Nephron (organoid): Measurements from ENCODE around the gene EXO1.

Experiments used
- H3K27ac Mint-ChIP-seq, 3 experiments: 2 replicates each; pipeline ENCODE4 v1.8.0; 2020; ENCODE audit warnings: mixed read lengths in 3 of 3, mild to moderate bottlenecking in 2 of 3, moderate library complexity in 1 of 3
- H3K27me3 Mint-ChIP-seq: 2 replicates; pipeline ENCODE4 v1.8.0; 2021; ENCODE audit warnings: low read depth, mild to moderate bottlenecking, moderate library complexity, mixed read lengths
- H3K36me3 Mint-ChIP-seq: 2 replicates; pipeline ENCODE4 v1.8.0; 2020; ENCODE audit warnings: low read depth, mixed read lengths
- H3K4me1 Mint-ChIP-seq: 2 replicates; pipeline ENCODE4 v1.8.0; 2020; ENCODE audit warnings: mixed read lengths
- H3K4me3 Mint-ChIP-seq, 3 experiments: 2 replicates each; pipeline ENCODE4 v1.8.0; 2020; ENCODE audit warnings: mild to moderate bottlenecking in 3 of 3, mixed read lengths in 3 of 3, moderate library complexity in 2 of 3
- H3K9me3 Mint-ChIP-seq: 2 replicates; pipeline ENCODE4 v1.8.0; 2020; ENCODE audit warnings: mixed read lengths
- CTCF ChIP-seq, 3 experiments: fragments of 200-600 bp; sonication (generic); IDR thresholded peaks; one replicate each; pipeline ENCODE4 v1.5.0; 2021; ENCODE audit warnings: antibody characterized with exemption in 3 of 3; ENCODE audit not compliant: unreplicated experiment in 3 of 3

Gene EXO1

DNA sequence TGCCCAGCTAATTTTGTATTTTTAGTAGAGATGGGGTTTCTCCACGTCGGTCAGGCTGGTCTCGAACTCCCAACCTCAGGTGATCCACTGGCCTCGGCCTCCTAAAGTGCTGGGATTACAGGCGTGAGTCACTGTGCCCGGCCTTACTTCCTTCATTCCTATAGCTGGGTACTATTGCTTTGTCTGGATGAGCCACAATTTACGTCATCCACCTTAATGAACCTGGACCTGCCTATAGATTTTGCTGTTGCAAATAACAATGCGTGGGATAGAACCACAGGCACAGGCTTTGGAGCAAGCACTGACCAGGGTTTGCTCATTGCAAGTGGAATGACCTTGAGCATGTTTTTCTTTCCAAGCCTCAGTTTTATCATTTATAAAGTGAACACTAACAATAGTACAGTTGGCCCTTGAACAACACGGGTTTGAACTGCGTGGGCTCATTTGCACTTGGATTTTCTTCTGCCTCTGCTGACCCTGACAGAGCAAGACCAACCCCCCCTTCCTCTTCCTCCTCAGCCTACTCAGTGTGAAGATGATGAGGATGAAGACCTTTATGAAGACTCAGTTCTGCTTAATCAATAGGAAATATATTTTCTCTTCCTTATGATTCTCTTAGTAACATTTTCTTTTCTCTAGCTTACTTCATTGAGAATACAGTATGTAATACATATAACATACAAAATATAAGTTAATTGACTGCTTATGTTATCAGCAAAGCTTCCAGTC lies 76.2 kb downstream of the EXO1 start:
- Mint-ChIP-seq H3K4me1 (no peaks in the 10 kb centered on the region), H3K9me3 (no peaks in the 10 kb centered on the region), H3K27ac (no peak overlapping the region), H3K27me3 (no peaks in the 10 kb centered on the region), H3K36me3 (no peaks in the 10 kb centered on the region), H3K4me3 (no peak overlapping the region)
- no peak for TF ChIP-seq CTCF (IDR thresholded peaks at IDR 0.05; ENCODE audit: unreplicated experiment in 3 of 3)

- H3K36me3 Mint-ChIP-seq = no peaks in the 10 kb centered on the region
These were observed 78.1 kb downstream of the EXO1 start for GRCh38 chr1:241926141-241926540.

GRCh38 chr1:241927321-241927720 lies 79.3 kb downstream of the EXO1 start:
- no peaks in the 10 kb centered on the region for H3K4me1 Mint-ChIP-seq
- H3K4me3 Mint-ChIP-seq = no peak overlapping the region
- H3K36me3 Mint-ChIP-seq = no peaks in the 10 kb centered on the region
- H3K27ac Mint-ChIP-seq = no peak overlapping the region
- no peaks in the 10 kb centered on the region for H3K27me3 Mint-ChIP-seq
- H3K9me3 Mint-ChIP-seq = no peaks in the 10 kb centered on the region
- TF ChIP-seq CTCF (IDR thresholded peaks at IDR 0.05; ENCODE audit: unreplicated experiment in 3 of 3) = no peak

More at GRCh38 chr1:241926141-241926540, 78.1 kb downstream of the EXO1 start:
- no peaks in the 10 kb centered on the region for H3K9me3 Mint-ChIP-seq
- no peaks in the 10 kb centered on the region for H3K27me3 Mint-ChIP-seq
- TF ChIP-seq CTCF (IDR thresholded peaks at IDR 0.05; ENCODE audit: unreplicated experiment in 3 of 3) = no peak
- H3K27ac Mint-ChIP-seq = no peak overlapping the region
- no peaks in the 10 kb centered on the region for H3K4me1 Mint-ChIP-seq
- H3K4me3 Mint-ChIP-seq = no peak overlapping the region

DNA sequence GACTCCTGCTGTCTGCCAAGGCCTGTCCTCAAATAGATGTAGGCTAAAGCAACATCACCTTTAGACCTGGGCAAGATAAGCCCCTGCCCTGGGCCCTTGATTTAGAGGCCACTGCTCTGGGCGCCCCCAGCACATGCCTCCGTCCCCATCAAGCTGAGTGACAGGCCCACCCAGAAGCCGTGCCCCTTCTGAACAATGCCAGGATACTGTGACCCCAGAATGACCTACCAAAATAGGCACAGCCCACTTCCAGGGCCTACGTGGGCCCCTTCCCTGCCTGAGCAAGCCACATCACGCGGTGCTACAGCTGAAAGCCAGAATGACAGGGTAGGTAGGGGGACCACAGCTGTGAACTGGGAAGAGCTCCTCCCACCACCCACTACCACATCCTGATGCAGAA lies 84.8 kb downstream of the EXO1 start:
- TF ChIP-seq CTCF (IDR thresholded peaks at IDR 0.05; ENCODE audit: unreplicated experiment in 3 of 3) = no peak
- H3K27ac Mint-ChIP-seq = no peak overlapping the region
- no peaks in the 10 kb centered on the region for H3K36me3 Mint-ChIP-seq
- H3K9me3 Mint-ChIP-seq = no peaks in the 10 kb centered on the region
- H3K4me1 Mint-ChIP-seq = no peaks in the 10 kb centered on the region
- H3K4me3 Mint-ChIP-seq = no peak overlapping the region
- H3K27me3 Mint-ChIP-seq = peaks cover 7% of the 10 kb centered on the region

- H3K4me1 Mint-ChIP-seq = no peaks in the 10 kb centered on the region
- peaks cover 5% of the 10 kb centered on the region for H3K9me3 Mint-ChIP-seq
- no peaks in the 10 kb centered on the region for H3K36me3 Mint-ChIP-seq
- no peak overlapping the region for H3K27ac Mint-ChIP-seq
- H3K27me3 Mint-ChIP-seq = peaks cover 7% of the 10 kb centered on the region
- H3K4me3 Mint-ChIP-seq = no peak overlapping the region
- no peak for TF ChIP-seq CTCF (IDR thresholded peaks at IDR 0.05; ENCODE audit: unreplicated experiment in 3 of 3)
These were observed 86.3 kb downstream of the EXO1 start for GRCh38 chr1:241934201-241934848.

GRCh38 chr1:241934866-241935265 lies 86.9 kb downstream of the EXO1 start:
- H3K27me3 Mint-ChIP-seq = peaks cover 7% of the 10 kb centered on the region
- no peak overlapping the region for H3K27ac Mint-ChIP-seq
- no peaks in the 10 kb centered on the region for H3K36me3 Mint-ChIP-seq
- no peak for TF ChIP-seq CTCF (IDR thresholded peaks at IDR 0.05; ENCODE audit: unreplicated experiment in 3 of 3)
- no peaks in the 10 kb centered on the region for H3K4me1 Mint-ChIP-seq
- no peak overlapping the region for H3K4me3 Mint-ChIP-seq
- peaks cover 10% of the 10 kb centered on the region for H3K9me3 Mint-ChIP-seq
